KG1 (cell line): ENCODE measurements around the gene RABEPK.
"Not testable (repeated sequence)": the region's sequence is repeated elsewhere in the genome, so short reads cannot be mapped to it uniquely, and the experiment has no call there.

Source experiments
- DNase-seq: peaks from one replicate; lab custom pipeline; 2025; lab: John Stamatoyannopoulos, UW

RABEPK gene

DNA sequence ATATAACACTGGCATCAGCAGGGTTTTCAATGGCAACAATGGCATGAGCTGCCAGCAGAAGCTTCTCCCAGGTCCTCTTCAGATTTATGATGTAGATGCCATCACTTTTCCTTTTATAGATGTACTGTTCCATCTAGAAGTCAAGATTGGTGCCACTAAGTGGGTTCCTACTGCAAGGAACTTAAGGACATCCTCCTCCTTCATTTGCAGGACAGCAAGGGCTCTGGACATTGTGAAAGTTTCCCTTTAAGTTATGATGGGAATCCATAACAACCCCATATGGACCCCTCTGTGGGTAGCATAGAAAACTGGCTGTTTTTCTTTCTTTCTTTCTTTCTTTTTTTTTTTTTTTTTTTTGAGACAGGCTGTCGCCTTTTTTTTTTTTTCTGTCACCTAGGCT is 4.8 kb upstream of the RABEPK start:
- not testable (repeated sequence) for DNase-seq

DNA sequence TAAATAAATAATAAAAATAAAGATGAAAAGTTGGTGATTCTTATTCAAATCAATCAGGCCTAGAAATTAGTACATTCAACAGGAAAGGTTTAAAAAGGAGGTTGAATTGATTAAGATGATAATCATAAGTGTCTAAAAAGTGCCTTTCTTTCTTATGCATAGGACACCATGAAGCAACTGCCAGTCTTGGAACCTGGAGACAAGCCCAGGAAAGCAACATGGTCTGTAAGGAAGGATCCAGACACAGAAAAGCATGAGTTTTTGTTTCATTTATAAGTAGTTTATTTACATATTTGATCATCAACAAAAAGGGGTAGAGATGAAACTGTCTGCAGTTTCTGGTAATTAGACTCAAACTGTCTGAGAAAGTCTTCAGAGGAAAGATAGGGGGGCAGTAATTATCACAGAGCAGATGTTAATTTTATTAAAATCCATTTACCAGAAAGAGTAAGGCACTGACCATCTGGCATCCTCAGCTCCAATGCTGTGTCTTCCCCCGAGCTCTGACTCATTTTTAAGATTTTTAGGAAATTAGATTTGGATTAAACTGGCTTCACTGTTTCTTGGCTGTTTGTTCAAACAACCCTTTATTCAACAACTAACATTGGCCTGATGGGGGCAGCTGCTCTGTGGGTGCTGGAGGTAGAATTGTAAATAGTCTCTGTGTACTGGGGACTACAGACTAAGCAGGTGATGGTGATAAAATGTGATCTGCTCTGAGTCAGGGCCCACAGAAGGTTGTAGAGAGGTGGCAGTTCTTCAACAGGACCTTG is 2.7 kb downstream of the RABEPK start:
- no peak for DNase-seq

DNA sequence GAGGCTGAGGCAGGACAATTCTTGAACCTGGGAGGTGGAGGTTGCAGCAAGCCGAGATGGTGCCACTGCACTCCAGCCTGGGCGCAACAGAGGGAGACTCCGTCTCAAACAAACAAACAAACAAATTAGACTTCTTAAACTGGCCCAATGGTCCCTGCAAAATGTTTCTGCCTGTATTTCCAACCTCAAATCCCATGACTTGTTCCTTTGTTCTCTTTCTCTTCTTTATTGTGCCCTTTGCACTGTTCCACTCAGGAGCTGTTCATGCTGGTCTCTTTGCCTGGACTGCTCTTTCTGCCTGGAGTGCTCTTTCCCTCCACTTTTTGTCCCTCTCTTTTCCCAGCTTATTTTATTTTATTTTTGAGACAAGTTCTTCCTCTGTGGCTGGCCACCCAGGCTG is 4.1 kb downstream of the RABEPK start:
- DNase-seq = no peak

DNA sequence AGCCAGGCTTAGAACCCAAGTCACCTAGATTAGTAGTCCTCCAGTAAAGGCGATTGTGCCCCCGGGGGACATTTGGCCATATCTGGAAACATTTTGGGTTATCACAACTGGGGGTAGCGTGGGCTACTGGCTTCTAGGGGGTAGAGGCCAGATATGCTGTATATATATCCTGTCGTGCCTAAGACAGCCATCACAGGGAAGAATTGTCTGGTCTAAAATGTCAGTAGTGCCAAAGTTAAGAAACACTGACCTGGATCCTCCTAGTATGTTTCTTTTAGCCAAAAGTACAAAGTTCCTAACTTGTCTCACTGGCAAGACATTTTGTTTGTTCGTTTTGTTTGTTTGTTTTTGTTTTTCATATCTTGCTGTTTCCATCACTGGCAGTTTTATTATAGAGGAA is 13.8 kb downstream of the RABEPK start:
- DNase-seq = no peak

DNA sequence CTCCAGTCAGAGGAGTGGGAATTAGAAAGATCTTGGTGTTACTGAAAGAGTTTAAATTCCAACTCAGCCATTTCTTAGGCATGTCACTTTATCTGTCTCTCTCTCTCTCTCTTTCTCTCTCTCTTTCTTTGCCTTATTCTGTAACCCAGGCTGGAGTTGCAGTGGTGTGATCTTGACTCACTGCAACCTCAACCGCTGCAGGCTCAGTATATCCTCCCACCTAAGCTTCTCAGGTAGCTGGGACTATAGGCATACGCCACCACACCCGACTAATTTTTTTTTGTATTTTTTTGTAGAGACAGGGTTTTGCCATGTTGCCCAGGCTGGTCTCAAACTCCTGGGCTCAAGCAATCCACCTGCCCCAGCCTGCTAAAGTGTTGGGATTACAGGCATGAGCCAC is 18.3 kb downstream of the RABEPK start:
- DNase-seq = no peak

DNA sequence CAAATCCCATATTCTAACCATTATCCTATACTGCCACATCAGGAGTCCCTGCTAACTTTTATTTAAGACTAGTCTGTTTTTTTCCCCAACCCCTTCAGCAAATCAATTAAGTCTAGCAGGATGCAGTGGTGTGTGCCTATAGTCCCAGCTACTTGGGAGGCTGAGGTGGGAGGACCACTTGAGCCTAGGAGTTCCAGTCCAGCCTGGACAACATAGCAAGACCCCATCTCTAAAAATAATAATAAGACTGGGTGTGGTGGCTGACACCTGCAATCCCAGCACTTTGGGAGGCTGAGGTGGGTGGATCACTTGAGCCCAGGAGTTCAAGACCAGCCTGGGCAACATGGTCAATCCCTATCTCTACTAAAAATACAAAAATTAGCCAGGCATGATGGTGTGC is 24.5 kb downstream of the RABEPK start:
- not testable (repeated sequence) for DNase-seq

DNA sequence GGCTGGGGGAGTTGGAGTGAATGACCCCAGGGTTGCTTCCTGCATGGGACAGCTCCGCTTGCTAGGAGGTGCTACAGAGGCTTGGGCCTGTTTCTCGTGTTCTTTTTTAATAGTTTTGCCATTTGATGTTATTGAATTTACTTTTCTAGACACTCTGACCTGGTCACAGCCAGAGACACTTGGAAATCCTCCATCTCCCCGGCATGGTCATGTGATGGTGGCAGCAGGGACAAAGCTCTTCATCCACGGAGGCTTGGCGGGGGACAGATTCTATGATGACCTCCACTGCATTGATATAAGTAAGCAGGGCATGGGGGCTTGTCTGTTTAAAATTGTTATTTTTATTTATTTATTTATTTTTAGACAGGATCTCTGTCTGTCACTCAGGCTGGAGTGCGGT is 27.4 kb downstream of the RABEPK start:
- DNase-seq = no peak

DNA sequence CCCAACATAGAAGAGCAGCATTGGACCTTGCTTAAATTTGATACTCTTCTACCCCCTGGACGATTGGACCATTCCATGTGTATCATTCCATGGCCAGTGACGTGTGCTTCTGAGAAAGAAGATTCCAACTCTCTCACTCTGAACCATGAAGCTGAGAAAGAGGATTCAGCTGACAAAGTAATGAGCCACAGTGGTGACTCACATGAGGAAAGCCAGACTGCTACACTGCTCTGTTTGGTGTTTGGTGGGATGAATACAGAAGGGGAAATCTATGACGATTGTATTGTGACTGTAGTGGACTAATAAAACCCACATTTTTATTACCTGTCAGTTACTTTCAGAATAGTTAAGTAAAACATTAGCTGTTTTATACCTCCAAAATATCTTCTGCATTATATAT is 33.3 kb downstream of the RABEPK start:
- DNase-seq = no peak

DNA sequence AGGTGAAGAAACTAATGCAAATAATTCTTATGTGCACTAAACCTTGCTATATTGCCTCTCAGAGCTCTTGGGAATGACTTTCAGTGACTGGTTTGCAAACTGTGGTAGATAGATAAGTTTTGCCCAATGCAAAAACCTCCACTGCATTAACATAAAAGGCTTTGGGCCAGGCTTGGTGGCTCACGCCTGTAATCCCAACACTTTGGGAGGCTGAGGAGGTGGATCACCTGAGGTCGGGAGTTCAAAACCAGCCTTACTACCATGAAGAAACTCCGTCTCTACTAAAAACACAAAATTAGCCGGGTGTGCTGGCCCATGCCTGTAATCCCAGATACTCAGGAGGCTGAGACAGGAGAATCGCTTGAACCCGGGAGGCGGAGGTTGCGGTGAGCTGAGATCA is 33.8 kb downstream of the RABEPK start:
- not testable (repeated sequence) for DNase-seq

DNA sequence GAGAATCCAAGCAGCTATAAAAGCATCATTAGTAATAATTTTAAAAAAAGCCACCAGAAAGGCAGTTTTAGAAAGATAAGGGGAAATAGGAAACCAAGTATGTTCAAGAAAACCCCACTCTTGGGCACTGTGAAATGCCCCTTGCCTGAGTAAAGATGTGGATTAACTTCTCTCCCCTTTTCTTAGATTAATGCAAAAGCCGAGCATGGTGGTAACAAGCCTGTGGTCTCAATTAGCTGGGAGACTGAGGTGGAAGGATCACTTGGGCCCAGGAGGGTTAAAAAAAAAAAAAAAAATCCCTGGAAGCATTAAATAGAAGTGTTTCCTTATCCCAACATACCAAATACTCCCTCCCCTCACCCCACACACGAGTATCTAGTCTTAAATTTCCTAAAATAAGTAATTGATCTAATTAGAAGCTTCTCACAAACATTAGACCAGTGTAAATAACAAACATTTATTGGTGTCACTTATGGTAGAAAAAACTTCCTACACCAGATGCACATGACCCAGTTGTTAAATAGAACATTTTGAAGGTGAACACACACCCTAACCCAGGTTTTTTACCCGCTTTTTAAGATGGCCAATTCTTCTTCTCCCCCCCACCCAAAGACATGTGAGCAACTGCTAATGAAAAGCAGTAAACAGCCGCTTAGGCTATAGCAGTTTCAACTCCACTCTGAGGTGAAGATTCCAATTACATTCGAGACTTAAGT is 35.6 kb downstream of the RABEPK start:
- no peak for DNase-seq

DNA sequence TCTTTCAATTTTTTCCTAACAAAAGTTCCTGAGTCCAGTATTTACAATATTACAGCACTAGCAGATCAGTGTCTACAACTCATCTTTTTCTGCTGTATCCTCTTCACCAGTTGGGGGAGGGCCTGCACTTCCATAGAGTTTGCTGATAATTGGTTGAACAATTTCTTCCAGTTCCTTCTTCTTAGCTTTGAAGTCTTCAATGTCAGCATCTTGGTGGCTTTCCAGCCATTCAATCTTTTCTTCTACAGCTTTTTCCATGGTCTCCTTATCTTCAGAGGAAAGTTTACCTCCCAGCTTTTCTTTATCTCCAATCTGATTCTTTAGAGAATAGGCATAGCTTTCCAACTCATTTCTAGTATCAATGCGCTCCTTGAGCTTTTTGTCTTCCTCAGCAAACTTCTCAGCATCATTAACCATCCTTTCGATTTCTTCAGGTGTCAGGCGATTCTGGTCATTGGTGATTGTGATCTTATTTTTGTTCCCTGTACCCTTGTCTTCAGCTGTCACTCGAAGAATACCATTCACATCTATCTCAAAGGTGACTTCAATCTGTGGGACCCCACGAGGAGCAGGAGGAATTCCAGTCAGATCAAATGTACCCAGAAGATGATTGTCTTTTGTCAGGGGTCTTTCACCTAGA is 36.3 kb downstream of the RABEPK start:
- DNase-seq = not testable (repeated sequence)

DNA sequence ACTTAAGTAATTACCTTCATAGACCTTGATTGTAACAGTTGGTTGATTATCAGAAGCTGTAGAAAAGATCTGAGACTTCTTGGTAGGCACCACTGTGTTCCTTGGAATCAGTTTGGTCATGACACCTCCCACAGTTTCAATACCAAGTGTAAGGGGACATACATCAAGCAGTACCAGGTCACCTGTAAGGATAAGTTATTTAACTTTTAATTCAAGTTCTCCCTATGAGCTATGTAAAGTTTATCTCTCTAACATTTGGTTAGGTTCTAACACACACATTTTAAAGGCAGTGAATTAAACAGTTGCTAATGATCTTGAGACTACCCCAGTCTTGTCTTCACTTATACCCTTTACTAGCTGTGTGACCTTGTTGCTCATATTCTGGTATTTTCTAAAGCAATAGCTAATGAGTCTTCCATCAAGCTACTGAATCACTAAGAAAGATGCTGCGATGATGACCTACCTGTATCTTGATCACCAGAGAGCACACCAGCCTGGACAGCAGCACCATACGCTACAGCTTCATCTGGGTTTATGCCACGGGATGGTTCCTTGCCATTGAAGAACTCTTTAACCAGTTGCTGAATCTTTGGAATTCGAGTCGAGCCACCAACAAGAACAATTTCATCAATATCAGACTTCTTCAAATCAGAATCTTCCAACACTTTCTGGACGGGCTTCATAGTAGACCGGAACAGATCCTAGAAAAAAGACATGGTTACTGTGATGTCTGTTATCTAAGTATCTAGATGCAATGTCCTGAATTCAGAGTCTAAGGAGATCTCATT is 38.0 kb downstream of the RABEPK start:
- no peak for DNase-seq

DNA sequence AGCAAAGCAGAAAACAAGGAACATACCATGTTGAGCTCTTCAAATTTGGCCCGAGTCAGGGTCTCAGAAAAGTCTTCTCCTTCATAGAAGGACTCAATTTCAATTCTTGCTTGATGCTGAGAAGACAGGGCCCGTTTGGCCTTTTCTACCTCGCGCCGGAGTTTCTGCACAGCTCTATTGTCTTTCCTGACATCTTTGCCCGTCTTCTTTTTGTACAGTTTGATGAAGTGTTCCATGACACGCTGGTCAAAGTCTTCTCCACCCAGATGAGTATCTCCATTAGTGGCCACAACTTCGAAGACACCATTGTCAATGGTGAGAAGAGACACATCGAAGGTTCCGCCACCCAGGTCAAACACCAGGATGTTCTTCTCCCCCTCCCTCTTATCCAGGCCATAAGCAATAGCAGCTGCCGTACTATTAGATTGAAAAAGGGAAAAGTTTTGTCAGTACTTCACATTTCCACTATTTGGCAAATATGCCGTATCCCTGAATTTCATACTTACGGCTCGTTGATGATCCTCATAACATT is 38.6 kb downstream of the RABEPK start:
- DNase-seq = no peak

DNA sequence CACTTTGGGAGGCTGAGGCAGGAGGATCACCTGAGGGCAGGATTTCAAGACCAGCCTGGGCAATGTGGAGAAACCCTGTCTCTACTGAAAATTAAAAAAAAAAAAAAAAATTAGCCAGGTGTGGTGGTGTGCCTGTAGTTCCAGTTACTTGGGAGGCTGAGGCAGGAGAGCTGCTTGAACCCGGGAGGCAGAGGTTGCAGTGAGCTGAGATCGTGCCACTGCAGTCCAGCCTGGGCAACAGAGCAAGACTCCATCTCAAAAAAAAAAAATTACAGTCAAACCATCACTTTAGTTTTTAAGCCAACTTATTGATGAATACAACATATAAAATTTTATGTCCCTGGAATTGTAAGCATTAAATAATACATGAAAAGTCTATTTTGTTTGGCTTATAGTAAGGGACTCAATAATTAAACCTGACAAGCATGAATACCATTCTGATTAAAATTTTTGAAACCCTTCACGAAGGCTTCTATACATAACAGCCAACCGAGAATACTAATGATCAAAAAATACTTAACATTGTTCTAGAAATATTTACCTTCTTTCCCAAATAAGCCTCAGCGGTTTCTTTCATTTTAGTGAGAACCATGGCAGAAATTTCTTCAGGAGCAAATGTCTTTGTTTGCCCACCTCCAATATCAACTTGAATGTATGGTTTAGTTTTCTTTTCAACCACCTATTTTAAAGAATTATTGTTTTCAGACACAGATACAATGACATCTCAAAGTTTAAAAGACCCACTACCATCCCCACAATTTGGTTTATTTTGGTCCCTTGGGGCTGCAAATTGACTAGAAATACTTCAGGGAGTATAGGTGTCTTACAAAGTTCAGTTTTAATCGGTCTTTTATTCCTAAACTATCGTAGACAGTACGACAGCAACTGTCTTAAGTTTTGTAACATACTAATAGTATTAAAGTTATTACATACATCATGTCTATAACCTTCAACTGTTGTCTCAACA is 39.6 kb downstream of the RABEPK start:
- DNase-seq = no peak

DNA sequence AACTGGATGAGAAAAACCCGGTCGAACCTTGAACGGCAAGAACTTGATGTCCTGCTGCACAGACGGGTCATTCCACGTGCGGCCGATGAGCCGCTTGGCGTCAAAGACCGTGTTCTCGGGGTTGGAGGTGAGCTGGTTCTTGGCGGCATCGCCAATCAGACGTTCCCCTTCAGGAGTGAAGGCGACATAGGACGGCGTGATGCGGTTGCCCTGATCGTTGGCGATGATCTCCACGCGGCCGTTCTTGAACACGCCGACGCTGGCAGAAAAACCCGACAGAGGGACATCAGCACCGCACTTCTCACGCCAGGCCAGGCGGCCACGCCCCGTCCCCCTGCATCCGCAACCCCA is 40.3 kb downstream of the RABEPK start:
- DNase-seq = peak; percentile 39

DNA sequence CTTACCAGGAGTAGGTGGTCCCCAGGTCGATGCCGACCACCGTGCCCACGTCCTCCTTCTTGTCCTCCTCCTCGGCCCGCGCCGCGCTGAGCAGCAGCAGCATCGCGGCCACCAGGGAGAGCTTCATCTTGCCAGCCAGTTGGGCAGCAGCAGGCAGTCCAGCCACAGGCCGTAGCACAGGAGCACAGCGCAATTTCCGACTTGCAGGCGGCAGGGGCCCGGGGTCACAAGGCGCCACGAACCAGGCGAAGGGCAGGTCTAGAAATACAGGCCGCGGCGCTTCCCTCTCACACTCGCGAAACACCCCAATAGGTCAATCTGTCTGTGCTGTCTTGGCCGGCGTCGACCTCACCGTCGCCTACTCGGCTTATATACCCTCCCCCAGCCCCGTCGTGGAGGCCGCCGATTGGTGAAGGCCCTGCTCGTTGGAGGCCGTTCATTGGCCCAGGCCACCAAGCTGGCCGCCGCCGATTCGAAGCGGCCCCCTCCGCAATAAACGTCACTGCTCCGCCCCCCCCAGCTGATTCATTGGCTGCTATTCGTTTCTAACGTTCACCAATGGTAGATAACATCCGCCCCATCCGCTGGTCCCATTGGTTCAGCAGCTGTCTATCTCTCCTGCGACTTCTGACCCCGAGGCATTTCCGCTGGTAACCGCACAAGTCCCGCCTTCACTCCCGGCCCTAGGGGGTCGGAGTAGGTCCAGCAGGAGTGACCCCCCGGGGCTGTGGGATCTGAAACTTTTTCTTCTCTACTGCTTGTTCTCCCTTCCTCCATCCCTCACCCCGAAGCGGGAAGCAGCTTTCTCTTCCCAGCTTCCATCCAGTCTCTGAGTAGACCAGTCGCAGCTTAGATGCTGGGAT is 40.9 kb downstream of the RABEPK start, which contains the start of gene HSPA5:
Gene HSPA5, minus strand, starts transcription at position 344 of the 863 bp plus-strand sequence. Its CDS starts 217 bp downstream, at position 127.
- peak; percentile 98 for DNase-seq

DNA sequence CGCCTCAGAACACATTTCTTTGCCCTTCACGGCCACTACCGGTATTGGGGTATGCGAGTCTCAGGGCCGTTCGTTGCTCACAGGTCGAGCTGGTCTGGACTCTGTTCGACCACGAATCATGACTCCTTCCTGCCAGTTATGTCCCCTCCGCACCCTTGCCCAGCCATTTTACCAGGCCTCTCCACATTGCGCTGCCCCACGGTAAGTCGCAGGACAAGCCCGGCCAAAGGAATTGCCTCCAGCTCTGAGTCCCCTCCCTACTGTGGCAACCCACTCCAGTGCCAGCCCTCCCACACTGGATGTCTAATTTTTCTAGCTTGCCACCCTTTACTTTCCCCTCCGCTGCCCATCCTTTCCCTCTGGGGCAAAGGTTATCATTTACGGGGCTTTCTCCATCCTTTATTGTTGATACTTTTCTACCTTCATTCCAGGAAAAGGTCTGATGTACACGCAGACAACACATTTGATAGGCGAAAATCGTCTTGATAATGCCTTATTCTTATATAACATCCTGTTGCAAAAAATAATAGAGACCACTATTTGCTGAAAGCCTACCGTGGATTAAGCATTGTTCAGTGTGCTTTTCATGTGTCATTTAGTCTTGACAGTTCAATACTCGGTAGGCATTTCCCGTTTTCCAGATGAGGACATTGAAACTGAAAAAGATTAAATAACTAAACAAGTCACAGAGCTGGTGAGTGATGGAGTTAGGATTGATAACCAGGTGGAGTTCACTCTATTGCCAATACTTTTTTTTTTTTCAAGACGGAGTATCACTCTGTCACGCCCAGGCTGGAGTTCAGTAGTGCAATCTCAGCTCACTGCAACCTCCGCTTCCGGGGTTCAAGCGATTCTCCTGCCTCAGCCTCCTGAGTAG is 41.8 kb downstream of the RABEPK start:
- no peak for DNase-seq

DNA sequence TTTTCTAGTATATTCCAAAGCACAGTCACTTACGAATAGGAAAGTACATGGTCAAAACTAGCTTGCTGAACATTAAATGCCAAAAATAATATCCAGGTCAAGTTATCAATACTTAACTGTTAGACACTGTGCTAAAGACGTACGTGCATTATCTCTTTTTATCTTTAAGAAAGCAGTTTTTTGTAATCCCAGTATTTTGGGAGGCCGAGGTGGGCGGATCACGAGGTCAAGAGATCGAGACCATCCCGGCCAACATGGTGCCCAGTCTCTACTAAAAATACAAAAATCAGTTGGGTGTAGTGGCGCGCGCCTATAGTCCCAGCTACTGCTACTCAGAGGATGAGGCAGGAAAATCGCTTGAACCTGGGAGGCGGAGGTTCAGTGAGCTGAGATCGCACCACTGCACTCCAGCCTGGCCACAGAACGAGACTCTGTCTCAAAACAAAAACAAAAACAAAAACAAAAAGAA is 43.5 kb downstream of the RABEPK start:
- DNase-seq = no peak

DNA sequence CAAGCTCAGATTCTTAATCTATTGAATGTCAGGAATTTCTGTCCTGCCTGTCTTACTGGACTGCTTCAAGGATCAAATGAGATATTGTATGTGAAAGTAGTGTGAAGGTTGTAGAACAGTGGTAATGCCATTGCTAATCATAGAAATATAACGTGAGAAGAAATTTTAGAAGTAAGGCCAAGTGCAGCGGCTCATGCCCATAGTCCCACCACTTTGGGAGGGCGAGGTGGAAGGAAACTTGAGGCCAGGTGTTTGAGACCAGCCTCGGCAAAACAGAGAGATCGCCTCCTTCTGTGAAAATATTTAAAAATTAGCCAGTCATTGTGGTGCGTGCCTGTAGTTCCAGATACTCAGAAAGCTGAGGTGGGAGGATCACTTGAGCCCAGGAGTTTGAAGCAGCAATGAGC is 45.9 kb downstream of the RABEPK start:
- no peak for DNase-seq
